ENCODE results near the gene RAB3B. TPM values are rescaled to one million over a fixed set of nuclear protein-coding genes. Genes with fewer than 3 reads are reported as not detected.
"Not testable (repeated sequence)": the region's sequence is repeated elsewhere in the genome, so short reads cannot be mapped to it uniquely, and the experiment has no call there.

The RAB3B gene
- total and polyA plus RNA-seq, 9 of the 15 experiments (the other 6 are each of a cell fraction or from before 2014, with no cell fraction given): 0.07 to 0.47 (median 0.27) TPM

- H3K27me3 ChIP-seq (ENCODE audit: control insufficient read depth in 2 of 2, insufficient read depth in 2 of 2, low read length in 2 of 2); H3K27ac ChIP-seq (ENCODE audit: extremely low read depth, low read depth, low read length); BruUV-seq (replicated peaks); H3K9me3 ChIP-seq (replicated peaks; ENCODE audit: control insufficient read depth, insufficient read depth, low read depth, low read length); H3K9me1 ChIP-seq (ENCODE audit: control insufficient read depth, insufficient read depth, low read length); H3K4me3 ChIP-seq; CTCF ChIA-PET (ENCODE audit: low intra/inter-chr PET ratio); H2AFZ ChIP-seq (ENCODE audit: low read depth, low read length); ATAC-seq; intact Hi-C loops (cut with micrococcal nuclease); H3K9ac ChIP-seq (ENCODE audit: insufficient read depth in 1 of 2, low read depth in 2 of 2, low read length in 2 of 2); FAIRE-seq; in situ Hi-C loops (cut with MboI); DNase-seq (ENCODE audit: extremely low read depth in 1 of 4, low spot score in 3 of 4); H3K4me2 ChIP-seq (ENCODE audit: insufficient read depth, low read length): not testable (repeated sequence)
- H4K20me1 ChIP-seq (replicated peaks; ENCODE audit: control insufficient read depth, insufficient read depth, low read length): peaks cover 17% of the 10 kb centered on the region
- H3K4me1 ChIP-seq (replicated peaks in 1 of 2; ENCODE audit: control insufficient read depth in 2 of 2, insufficient read depth in 2 of 2, low read length in 2 of 2): peaks cover 12 to 17% of the 10 kb centered on the region in 2 experiments; a peak in 4 of 5 replicates
- POLR2A ChIA-PET: interaction anchor here (0.6 to 2.0 kb wide), 2 partner anchors 8 to 1060 kb away, joined by 3 to 7 read pairs; no protein-coding TSS in a partner anchor
- H3K36me3 ChIP-seq (ENCODE audit: control insufficient read depth, insufficient read depth, low read length): peaks cover 55% of the 10 kb centered on the region
- 84% methylated on average over 5 of the region's 5 CpGs for WGBS (ENCODE audit: insufficient coverage, low coverage, missing lambda C conversion rate)
- H3K79me2 ChIP-seq (ENCODE audit: control insufficient read depth, insufficient read depth, low read length): peaks cover 35% of the 10 kb centered on the region
These were observed 38.3 kb upstream of the RAB3B start for GRCh38 chr1:52028839-52029238.

GRCh38 chr1:52028328-52028727 is 37.8 kb upstream of the RAB3B start:
- H3K4me3 ChIP-seq: no peak overlapping the region
- in situ Hi-C loops (cut with MboI) (no loop called here), intact Hi-C loops (cut with micrococcal nuclease) (no loop called here)
- no peaks in the 10 kb centered on the region for H3K9me3 ChIP-seq (replicated peaks; ENCODE audit: control insufficient read depth, insufficient read depth, low read depth, low read length)
- ATAC-seq (no peak), FAIRE-seq (no peak), DNase-seq (ENCODE audit: extremely low read depth in 1 of 4, low spot score in 3 of 4) (no peak)
- H3K27me3 ChIP-seq (ENCODE audit: control insufficient read depth in 2 of 2, insufficient read depth in 2 of 2, low read length in 2 of 2): no peaks in the 10 kb centered on the region
- peaks cover 17% of the 10 kb centered on the region for H4K20me1 ChIP-seq (replicated peaks; ENCODE audit: control insufficient read depth, insufficient read depth, low read length)
- no peak overlapping the region for H2AFZ ChIP-seq (ENCODE audit: low read depth, low read length)
- no peak overlapping the region for H3K27ac ChIP-seq (ENCODE audit: extremely low read depth, low read depth, low read length)
- no peak overlapping the region for H3K9ac ChIP-seq (ENCODE audit: insufficient read depth in 1 of 2, low read depth in 2 of 2, low read length in 2 of 2)
- 88% methylated on average over 1 of the region's 1 CpG for WGBS (ENCODE audit: insufficient coverage, low coverage, missing lambda C conversion rate)
- TF ChIP-seq ARID1B (IDR thresholded peaks at IDR 0.05) (no peak), DDX20 (tag; IDR thresholded peaks at IDR 0.05; ENCODE audit: low read depth) (no peak), FOXP4 (CRISPR knock-in tag; IDR thresholded peaks at IDR 0.05; ENCODE audit: borderline replicate concordance) (no peak), ZNF23 (CRISPR knock-in tag; IDR thresholded peaks at IDR 0.05) (no peak), ZNF551 (CRISPR knock-in tag; IDR thresholded peaks at IDR 0.05) (no peak), FOXK2 (conservative IDR thresholded peaks at IDR 0.05 in 1 of 2, IDR thresholded peaks at IDR 0.05 in 1 of 2; ENCODE audit: low read depth in 2 of 2) (no peak), TCF3 (CRISPR knock-in tag; IDR thresholded peaks at IDR 0.05) (no peak), ZSCAN32 (CRISPR knock-in tag; IDR thresholded peaks at IDR 0.05) (no peak), ZNF561 (CRISPR knock-in tag; conservative IDR thresholded peaks at IDR 0.05) (no peak)
- ChIA-PET CTCF (ENCODE audit: low intra/inter-chr PET ratio) (no interaction called here), POLR2A (interaction anchor here (0.5 to 2.0 kb wide), 4 partner anchors 8 to 625 kb away, joined by 3 to 7 read pairs (median 3); no protein-coding TSS in a partner anchor)
- no TSS peak for BruUV-seq (replicated peaks)
- no peak overlapping the region for H3K4me2 ChIP-seq (ENCODE audit: insufficient read depth, low read length)
- no peaks in the 10 kb centered on the region for H3K9me1 ChIP-seq (ENCODE audit: control insufficient read depth, insufficient read depth, low read length)
- H3K4me1 ChIP-seq (replicated peaks in 1 of 2; ENCODE audit: control insufficient read depth in 2 of 2, insufficient read depth in 2 of 2, low read length in 2 of 2): peaks cover 12 to 14% of the 10 kb centered on the region in 2 experiments; a peak in 4 of 5 replicates
- peaks cover 30% of the 10 kb centered on the region for H3K79me2 ChIP-seq (ENCODE audit: control insufficient read depth, insufficient read depth, low read length)
- H3K36me3 ChIP-seq (ENCODE audit: control insufficient read depth, insufficient read depth, low read length): peaks cover 60% of the 10 kb centered on the region
